ENCODE data around the gene URB1.
"Not testable (repeated sequence)": the region's sequence is repeated elsewhere in the genome, so short reads cannot be mapped to it uniquely, and the experiment has no call there.

The URB1 gene

DNA sequence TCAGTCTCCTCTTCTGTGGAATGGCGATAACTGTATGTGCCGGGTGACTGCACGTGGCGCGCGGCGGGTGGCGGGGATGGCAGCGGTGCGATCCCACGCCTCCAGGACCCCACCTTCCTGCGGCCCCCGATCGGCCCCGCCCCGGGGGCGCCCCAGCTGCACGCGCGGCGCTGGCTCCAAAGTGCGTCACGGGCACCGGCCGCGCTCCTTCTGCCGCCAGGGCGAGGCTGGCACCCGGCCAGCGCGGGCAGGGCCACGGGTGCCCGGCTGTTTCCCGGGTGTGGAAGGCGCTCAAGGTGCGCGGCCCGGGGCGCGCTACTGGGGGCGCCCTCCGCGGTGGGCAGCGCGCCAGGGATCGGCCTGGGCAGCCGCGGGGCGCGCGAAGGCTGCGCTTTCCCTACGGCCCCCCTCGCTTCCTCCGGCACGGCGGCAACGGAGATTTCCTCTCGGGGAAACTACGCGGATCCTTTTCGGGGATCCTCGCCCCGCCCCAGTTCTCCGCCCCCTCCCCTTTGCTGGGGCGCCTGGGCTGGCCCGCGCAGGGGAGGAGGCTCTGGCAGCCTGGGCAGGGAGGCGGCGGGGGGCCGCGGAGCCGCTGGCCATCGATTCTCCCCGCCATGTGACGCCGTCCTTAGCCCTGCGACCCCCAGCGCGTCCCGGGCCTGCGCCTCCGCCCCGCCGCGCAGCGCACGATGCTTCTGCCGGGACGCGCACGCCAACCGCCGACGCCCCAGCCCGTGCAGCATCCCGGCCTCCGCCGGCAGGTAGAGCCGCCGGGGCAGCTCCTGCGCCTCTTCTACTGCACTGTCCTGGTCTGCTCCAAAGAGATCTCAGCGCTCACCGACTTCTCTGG lies 19.6 kb upstream of the URB1 start, which contains the start of gene EVA1C:
Gene EVA1C (plus strand): TSS at position 545 of the 853 bp plus-strand sequence. CDS start 148 bp downstream, at position 693.
- DNase-seq = peak; percentile 91

DNA sequence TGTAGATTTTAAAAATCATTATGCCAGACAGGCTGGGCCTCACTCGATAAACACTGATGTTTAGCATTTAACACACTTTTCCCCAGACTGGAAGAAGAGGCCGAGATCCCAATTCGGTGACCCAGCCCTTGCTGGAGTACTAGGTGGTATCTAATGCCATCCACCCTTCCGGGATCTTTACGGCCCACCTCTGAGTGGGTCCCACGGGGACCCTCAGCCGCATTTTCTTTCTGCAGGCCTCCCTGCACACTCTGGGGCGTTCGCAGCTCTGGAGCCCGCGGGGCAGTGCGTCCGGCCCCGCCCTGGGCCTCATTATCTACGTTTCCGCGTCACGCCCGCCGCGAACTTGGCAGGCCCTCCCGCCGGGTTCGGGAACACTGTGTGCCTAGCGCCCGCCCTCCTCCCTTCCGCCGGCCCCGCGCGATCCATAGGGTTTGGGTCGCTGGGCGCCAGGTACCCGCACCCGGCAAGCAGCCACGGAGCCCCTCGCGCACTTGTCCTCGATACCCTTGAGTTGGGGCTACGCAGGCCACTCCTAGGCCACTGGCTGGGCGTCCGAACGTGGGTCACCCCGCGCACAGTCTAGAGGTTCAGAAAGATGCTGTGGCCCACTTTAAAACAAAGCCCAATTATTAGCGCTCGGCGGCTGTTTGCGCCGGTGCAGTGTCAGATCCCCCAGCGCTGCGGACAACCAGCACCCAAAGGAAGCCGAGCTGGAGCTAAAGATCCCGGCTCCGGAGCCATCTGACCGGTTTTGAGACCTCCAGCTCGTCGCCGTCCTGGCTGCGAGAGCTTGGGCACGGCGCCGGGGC lies 18.7 kb upstream of the URB1 start:
- peak; percentile 87 for DNase-seq

DNA sequence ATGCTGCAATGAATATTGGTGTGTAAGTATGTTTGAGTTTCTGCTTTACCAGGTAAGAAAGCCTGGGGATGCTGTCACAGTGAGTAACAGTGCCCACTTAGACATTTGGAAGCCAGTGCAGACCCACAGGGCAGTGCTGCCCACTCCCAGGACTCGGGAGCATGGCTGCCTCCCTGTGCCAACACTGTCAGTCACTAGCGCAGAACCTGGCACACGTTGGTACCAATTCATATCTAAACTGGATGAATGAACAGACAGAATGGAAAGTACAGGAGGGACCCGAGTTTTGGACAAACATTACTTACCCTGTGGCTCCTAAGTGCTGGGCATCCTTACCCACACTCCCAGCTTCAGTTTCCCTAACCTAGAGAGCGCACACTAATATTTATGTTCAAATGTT lies 18.1 kb upstream of the URB1 start:
- DNase-seq = no peak

DNA sequence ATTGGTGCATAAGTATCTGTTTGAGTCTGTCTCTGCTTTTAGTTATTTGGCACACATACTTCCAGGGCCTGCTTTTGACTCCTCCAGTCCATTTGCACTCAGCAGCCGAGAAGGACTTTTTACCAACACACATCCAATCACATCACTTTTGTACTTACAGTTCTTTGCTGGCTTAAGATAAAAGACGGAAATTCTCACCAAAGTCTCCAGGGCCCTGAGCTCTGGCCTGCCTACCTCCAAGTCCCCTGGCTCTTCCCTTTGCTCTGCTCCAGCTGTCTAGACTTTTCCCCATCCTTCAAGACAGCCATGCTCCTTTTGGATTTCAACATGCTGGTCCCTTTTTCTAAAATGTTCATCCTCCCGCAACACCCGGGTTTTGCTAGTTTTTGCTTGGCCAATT lies 17.5 kb upstream of the URB1 start:
- no peak for DNase-seq

DNA sequence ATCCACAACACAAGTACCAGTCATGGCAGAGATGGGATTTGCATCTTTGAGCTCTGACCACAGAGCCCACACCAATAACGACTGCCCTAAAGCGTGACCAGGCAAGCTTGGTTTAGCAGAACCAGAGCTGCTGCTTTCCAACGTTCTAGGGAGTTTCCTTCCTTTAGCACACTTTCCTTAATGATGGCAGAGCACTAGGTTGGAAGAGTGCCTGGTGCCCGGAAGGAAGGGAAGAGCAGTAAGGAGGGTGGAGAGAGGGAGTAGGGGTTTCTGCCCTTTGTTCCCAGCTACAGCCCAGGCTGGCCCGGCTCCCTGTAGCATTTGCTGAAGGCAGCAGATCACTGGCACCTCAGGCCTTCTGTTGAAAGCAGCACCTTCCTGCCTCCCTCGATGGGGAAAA lies 13.6 kb upstream of the URB1 start:
- no peak for DNase-seq

DNA sequence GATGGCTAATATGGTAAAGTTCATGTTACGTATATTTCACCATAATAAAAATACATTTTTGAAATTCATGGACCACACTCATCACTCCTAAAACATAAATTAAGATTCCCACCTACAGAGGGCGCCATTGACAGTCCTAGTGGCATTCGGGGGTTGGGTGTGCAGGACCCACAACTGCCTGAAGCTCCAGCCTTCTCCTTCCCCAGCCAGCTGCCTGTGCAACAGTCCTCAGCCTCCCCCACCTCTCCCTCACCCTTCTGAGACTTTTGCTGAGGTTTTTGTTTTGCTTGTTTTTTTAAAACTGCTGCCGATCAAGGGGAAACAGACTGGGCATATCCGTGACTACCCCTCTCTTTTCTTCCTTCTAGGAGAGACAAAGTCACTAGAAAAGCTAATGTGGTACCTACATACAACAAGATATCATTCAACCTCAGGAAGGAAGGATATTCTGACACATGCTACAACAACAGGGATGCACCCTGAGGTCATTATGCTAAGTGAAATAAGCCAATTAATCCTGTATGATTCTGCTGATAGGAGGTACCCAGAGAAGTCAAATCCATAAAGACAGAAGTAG lies 10.5 kb upstream of the URB1 start:
- DNase-seq = peak; percentile 75

DNA sequence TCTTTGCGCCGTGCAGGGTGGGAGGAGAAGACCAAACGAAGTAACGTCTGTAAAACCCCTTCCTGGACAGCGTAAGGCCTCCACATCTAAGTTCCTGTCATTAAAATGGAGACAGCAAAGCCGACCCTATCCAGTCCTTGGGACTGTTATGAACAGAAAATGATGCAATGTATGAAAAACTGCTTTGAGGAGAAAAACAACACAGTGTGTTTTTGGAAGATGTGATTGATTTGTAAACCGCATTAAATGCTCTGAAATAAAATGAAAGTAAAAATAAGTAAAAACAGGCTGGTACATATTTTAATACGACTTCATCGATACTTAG lies 827 bp upstream of the URB1 start:
- no peak for DNase-seq

DNA sequence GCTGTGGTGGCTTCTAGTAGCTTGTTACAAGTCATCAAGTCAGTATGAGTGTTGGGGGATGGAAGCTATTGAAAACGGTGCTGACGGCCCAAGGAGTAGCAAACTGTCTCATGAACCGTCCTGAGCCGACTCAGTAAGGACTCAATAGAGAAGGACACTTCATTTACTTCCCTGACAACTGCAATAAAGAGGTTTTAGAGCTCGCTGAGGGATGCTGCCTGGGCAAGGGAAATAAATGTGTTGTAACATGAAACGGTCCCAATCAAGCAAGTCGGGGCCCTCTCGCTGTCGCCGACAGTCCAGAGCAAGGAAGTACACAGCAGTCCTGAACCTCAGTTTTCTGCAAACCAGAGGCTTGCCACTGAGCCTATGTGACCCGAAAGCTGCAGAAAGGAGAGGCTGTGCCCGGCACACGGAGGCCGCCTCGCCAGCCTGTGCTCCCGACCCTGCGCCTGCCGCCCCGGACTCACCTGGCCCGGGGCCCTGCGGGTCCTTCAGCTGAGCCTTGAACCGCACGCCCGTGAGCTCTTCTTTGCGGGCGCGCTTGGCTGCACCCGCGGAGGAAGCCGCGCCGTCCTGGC lies 423 bp downstream of the URB1 start:
- DNase-seq = peak; percentile 64

DNA sequence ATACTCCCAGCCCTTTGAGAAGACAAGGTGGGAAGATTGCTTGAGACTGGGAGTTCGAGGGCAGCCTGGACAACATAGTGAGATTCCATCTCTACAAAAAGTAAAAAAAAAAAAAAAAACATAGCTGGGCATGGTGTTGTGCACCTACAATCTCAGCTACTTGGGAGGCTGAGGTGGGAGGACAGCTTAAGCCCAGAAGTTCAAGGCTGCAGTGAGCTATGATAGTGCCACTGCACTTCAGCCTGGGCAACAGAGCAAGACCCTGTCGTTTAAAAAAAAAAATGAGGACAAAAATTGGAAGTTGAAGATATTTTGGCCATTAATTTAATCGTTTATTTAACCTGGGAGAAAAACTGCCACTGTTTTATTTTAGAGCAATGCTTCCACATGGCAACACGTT lies 1.1 kb downstream of the URB1 start:
- no peak for DNase-seq

DNA sequence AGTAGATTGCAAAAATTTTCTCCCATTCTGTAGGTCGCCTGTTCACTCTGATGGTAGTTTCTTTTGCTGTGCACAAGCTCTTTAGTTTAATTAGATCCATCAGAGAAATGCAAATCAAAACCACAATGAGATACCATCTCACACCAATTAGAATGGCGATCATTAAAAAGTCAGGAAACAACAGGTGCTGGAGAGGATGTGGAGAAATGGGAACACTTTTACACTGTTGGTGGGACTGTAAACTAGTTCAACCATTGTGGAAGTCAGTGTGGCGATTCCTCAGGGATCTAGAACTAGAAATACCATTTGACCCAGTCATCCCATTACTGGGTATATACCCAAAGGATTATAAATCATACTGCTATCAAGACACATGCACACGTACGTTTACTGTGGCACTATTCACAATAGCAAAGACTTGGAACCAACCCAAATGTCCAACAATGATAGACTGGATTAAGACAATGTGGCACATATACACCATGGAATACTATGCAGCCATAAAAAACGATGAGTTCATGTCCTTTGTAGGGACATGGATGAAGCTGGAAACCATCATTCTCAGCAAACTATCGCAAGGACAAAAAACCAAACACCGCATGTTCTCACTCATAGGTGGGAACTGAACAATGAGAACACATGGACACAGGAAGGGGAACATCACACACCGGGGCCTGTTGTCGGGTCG lies 2.1 kb downstream of the URB1 start:
- DNase-seq = not testable (repeated sequence)

DNA sequence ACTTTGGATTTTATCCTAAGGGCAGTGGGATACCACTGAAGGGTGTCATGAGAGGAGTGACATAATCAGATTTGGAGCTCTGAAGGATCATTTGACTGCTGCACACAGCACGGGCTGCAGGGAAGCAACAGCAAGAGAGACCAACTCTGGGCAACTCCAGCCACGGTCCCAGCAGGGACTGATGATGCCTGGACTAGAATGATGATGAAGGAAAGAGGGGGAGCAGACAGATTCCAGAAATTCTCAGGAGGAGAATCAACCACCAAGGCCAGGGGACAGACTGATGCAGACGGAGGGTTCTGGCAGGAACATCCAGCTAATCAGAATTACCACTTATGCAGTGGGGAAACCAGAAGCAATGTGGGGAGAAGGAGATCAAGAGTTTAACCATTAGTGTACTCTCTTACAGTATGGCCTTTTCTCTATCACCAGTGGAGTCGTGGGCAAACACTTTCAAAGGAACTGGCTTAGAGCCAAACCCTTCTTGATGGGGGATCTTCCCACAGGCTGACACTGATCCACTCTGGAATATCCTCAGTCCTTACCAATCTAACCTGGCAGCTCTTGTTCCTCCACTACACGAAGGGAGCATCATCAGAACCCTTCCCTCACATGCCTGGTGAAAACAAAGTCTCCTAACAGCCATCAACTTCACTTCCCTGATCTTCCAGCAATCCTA lies 3.3 kb downstream of the URB1 start:
- no peak for DNase-seq

DNA sequence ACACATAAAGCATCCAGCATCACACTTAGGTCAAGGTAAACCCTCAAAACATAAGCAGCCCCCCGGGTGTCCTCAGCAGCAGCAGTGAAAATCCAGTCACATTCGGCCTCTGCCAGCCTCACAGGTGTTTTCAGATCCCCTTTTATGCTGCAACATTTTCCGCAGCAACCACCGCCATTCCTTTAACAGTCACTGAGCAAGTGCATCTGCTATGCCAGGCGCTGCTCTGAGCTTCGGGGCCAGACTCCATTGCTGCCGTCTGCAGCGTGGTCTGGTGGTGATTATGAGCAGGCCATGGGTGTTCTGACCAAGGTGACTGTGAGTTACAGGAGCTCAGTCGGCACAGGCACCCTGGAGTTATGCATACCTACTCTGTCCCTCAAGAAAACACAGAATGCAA lies 4.5 kb downstream of the URB1 start:
- no peak for DNase-seq

DNA sequence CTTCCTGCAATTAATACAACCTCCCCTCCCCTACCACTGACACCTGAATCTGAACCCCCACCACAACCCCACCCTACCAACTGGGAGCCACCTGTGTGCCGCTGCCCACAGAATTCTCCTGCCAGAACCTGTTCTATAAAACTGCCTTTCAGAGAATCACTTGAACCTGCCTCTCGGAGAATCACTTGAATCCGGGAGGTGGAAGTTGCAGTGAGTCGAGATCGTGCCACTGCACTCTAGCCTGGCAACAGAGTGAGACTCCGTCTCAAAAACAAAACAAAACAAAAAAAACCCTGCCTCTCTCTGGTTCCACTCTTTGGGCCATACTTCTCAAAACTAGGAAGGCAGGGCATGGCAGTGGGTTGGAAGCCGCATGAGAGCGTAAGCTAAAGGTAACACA lies 5.7 kb downstream of the URB1 start:
- no peak for DNase-seq

DNA sequence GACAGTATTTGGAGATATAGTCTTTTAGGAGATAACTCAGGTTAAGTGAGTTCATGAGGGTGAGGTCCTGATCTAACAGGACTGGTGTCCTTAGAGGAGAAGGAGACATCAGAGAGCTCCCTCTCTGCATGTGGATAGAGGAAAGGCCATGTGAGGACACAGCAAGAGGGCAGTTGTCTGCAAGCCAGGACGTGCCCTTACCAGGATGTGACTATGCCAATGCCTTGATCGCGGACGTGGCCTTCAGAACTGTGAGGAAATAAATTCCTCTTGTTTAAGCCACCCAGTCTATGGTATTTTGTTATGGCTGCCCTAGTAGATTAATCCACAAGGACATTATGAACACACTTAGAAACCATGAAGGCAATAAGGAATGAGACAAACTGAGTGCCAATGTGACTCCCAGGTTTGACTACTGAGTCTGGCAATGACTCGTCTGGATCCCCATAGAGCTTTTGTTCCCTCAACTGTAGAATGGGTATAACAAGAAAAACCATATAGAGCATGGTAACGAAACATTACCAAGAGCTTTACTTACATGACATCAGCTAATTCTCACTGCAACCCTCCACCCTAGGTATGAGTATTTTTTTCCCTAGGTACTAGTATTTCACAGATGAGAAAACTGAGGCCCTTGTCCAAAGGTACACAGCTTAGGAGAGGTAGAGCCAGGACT lies 6.5 kb downstream of the URB1 start:
- DNase-seq = no peak

DNA sequence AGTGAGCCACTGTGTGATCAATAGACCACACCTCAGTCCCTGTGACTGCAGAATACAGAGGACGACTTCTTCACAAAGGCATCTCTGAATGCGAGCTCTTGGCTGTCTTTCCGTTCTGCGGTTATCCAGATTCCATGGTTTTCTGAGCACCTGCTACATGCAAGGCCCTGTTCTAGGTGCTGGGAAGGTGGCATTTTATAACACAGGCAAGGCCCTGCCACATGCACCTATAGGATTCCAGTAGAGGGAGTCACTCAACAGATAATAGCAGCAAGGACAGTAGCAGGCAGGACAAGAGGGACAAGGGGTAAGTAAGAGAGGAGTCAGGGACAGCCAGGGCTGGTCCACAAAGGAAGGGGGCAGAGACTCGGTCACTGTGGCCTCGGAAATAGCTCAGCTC lies 9.0 kb downstream of the URB1 start:
- no peak for DNase-seq

DNA sequence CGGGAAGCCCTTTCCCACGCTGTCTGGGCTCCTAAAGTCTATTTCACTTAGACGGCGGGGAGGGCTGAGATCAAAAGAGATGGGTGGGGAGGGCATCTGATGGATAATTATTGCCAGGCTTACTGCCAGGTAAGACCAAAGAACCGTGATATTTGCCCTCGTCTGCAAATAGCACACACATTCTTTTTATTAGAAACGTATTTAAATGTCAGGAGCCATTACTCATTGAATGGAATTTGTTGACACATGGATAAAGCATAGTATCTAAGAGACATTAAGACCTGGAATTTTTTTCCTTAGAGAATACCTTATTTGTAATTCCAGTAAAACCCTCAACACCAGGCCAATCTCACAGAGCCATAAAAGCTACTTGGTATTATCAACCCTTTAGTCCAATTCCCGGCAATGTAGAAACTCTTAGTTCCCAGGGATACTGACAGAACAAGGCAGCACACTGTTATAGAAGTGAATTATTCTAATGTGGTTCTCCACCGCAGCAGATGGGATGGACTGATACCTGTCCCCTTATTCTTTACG lies 10.6 kb downstream of the URB1 start:
- DNase-seq = peak; percentile 31

DNA sequence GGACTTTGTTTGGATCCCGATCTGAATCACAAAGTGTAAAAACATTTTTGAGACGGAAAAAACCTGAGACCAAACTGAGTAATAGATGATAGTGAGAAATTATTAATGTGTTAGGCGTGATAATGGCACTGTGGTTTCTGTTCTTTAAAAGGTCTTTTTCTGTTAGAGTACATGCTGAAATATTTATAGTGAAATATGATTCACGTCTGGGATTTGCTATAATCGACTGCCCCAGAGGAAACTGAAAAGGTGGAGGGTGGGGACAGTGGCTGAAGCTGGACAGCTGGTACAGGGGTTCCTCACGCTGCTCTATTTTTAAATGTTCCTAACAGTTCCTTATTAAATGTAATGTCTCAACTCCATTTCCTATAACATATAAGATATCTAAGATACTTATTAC lies 11.2 kb downstream of the URB1 start:
- no peak for DNase-seq

DNA sequence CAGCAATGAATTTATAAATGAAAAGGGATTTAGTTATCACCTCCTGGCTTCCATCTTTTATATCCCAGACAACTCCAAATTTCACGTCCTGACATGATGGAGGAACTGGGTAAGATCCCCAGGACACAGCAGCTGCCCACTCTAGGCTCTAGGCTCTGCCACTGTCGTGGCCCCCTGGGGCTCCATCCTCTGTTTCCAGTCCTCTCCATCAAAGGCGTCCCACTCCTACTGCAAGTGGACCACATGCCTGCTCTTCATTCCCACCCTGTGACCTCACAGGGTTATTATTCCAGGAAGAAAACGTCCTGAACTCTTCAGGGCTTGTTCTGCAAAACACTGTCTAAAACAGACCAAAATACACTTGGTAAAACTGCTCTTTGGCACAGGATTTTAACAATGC lies 11.9 kb downstream of the URB1 start:
- peak; percentile 30 for DNase-seq

DNA sequence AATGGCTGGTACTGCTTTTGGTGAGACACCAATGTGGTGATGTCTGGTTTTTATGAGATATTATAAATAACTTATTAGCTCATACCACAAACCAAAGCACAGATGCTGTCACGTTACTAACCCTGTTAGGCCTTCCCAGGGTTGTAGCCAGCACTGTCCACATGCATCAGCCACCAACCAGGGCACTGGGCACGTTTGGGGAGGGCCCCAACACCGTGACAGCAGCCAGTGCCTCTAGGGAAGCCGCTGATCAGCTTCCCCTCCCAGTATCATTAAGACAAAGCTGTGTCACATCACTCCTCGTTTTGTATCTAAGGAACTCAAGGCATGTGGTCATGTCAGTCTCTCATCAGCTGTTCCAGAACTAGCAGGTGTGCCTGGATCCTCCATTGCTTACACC lies 13.9 kb downstream of the URB1 start:
- DNase-seq = peak; percentile 43

DNA sequence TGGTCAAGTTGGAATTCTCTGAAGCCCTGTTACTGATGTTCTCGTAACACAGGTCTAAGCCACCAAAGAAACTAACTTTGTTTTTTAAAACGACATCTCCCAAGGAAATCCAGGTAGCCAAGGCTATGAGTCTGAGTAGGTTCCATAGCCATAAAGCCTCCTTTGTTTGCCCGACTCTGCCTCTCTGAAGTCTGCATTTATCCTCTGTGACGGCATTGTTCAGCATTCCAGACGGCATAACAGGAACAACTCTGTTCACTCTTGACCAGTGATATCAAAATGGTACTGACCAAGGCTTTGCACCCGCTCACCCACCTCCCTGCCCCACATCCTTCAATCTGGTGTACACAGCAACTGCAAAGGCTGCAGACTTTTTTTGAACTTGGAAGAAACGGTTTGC lies 14.8 kb downstream of the URB1 start:
- DNase-seq = no peak

DNA sequence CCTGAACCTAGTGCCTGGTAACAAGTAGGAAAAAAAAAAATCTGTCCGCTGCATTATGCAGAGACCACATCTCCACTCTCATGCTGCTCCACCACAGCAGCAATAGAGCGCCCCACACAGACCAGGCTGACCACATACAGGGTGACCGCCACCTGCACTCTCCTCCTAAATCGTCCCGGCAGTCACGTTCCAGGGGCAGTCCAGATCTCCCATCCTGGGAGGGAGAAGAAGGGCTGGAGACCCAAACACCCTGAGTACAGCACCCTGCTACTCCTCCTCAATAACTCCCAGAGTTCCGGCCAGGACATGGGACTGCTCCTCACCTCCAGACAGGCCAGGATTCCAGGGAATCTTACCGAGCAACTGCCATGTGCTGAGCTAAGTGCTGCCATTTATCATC lies 15.3 kb downstream of the URB1 start:
- DNase-seq = peak; percentile 22
